HG03095 (cell line): ENCODE data around the gene AUTS2.

Experiments used
- ATAC-seq: cut with Tn5 transposase; IDR thresholded peaks from one replicate; pipeline ENCODE4 v1.9.1; 2021; ENCODE audit warnings: moderate library complexity; ENCODE audit not compliant: unreplicated experiment

AUTS2 gene

DNA sequence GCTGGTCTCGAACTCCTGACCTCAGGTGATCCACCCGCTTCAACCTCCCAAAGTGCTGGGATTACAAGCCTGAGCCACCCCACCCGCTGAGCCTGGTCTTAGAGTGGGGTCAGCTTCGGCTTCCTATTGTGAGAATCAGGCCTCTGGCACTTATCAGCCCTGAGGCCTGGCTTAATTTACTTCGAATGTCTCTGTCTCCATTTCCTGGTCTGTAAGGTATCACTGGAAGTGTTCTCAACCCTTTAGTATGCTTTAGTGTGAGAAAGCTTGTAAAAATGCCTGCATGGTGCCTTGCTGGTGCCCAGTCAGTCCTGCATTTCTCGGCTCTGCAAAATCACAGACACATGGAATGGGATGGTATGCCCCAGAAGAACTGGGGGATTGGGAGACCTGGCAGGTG, 862.3 kb downstream of the AUTS2 start:
- ATAC-seq = no peak

GRCh38 chr7:70463352-70463938, 865.2 kb downstream of the AUTS2 start:
- no peak for ATAC-seq

DNA sequence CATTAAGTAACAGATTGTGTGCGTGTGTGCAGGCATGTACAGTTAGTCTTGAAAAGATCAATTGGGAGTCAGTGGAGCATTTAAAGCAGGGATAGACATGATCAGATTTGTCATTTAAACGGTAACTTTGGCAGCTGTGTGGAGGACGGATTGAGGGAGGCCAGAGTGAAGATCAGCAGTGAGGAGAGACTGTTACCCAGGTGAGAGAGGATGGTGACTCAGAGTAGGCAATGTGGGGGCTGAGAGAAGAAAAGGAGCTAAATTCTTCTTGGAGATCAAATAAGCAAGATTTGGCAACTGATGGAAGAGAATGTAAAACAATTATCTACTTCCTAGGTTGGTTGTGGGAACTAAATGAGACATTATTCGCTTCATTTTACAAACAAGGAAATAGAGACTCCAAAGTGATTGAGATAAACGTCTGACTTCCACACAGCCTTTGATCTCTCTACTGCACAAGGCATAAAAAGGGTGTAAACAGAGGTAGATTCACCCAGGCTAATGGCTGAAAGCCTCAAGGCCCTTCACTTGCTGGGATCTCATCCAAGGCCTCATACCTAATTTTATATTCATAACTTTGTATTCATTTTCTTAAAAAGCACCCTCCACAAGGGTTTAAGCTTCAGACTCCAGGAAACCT, 868.6 kb downstream of the AUTS2 start:
- ATAC-seq = no peak

DNA sequence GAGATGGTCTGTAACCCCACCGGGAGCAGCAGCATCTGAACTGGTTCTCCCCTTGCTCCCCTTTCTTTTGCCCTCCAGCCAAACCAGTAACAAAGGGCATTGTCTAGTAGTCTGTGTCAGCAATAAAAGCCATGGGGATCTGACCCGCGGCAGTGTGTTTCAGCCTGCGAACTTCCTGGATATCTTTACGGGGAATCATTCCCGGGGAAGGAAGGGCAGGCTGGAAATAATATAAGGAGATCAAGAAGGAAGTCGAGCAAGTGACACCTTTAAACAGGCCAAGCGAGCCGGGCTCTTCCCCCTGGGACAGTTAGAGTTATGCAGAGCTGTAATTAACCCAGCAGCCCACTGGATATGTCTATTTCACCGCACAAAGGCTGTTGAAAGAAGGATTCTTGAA, 872.5 kb downstream of the AUTS2 start:
- ATAC-seq = no peak

- ATAC-seq = no peak
Observed at GRCh38 chr7:70472601-70473237, 874.4 kb downstream of the AUTS2 start.

GRCh38 chr7:70474639-70475234, 876.5 kb downstream of the AUTS2 start:
- no peak for ATAC-seq

DNA sequence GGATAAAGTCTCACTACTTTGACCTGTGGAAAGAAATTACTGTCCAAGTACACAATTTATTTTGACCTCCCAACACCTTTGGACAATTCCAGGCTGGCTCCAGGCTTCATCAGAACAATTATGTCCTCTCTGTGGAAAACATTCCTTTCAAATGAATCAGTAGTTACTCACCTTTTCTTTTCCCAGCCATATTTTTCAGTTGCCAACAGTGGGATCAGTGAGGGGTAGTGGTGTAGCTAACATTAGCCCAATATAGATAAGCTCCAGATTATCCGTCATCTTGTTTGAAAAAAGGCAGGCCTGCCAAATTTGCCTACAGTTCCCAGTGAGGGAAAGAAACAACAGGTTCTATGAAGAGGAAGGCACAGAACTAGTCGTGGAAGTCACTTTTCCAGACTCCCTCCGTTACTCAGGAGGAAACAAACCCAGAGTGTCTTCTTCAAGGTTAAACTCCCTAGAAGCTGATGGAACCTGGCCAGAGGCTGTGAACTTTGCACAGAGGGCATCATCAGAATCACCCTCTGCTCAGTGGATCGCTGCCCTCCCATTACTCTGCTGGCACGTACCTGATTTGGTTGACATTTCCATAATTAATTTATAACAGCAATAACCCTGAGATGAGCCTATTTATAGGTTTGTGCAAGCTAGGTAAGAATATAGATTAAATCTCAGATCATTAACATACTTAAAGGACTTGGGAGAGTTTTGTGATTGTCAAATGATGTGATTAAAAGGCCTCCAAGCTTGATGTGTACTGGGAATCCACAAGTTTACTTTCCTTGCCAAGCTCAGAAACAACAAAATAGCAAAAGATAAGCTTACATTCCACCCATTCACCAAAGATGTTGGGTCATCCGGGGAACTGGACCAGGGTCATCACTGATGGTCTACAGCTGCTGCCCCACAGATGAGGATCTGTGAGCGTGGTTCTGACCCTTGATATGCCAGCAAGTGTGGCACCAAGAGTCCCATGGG, 879.0 kb downstream of the AUTS2 start:
- no peak for ATAC-seq

DNA sequence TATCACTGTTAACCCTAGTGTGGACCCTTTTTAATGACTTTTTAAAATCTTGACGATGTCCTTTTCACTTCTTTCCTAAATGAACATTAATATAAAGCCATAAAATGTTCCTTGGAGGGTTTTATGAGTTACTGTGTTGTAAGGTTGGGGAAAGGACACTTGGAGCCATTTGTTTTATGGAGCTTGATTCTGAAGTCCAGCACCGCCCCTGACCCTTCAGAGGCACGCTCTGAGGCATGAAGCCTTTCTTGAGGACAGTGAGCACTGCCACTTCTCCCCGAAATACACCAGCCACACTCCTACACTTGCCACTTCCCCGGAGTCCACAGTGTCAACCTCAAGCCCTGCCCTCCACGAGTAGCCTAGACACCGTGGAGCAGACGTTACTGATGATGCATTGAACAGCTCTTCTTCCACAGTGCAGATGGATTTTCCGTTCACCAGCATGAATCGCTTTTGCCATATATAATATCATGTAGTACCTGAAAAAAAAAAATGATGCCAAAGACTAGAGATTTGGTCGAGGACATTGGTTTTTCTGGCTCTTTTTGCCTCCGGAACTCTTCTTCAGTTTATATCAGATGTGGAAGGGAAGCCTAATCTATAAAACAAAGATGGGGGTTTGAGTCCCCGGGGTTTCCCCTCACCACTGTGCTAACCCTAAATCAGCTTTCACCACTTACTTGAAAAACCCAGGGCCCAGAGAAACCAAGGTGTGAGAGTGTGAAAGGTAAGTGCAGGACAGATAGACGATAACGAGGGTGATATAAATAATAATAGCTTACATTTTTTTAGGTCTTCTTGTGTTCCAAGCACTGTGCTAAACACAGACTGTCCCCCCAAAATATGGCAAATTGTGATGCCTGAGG, 881.1 kb downstream of the AUTS2 start:
- ATAC-seq = no peak

DNA sequence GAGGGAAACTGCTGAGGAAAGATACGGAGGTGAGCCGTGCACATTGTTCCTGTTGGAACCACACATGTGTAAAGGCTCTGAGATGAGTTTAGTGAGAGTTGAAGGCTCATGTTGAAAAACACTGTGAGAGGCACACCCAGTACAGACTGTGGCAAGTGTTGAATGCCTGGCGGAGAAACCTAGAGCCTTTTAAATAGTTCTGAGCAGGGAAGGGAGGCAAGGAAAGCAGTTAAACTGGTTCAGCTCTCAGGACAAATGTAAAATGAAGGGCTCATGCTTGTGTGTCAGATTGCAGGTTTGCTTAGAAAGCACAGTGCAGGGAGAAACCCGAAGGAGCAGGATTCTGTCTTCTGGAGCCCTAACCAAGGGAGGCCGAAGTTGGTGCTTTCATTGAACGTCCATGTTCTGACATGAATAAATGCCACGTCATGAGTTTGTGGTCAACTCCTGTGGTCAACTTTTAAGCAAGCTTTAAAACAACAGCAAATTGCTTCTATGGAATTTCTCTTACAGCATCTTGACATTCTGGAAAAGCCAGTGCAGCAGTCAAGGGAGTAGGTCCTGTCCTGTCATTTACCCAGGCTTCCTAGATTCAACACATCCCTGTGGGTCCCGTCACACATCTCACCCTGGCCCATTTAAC, 882.8 kb downstream of the AUTS2 start:
- no peak for ATAC-seq

GRCh38 chr7:70481570-70482123, 883.4 kb downstream of the AUTS2 start:
- no peak for ATAC-seq

GRCh38 chr7:70484255-70484654, 886.0 kb downstream of the AUTS2 start:
- ATAC-seq = no peak

GRCh38 chr7:70486977-70487376, 888.7 kb downstream of the AUTS2 start:
- no peak for ATAC-seq

DNA sequence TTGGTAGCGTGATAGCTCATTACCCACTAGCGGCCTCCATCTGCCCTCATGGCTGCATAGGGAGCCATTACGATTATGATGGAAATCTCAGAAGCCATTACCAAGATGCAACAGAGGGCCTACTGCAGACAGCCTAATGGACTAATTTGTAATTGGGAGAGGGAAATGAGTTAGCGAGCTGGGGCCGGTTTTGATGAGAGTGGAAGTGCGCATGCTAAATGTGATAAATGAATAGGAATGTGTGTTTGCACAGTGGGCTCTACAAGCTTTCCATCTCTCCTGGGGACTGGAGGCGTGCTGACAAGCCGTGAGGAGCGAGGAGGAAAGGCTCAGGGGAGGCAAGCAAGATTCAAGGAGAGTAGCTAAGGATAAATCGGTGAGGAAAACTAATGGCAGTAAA, 889.2 kb downstream of the AUTS2 start:
- ATAC-seq = no peak

DNA sequence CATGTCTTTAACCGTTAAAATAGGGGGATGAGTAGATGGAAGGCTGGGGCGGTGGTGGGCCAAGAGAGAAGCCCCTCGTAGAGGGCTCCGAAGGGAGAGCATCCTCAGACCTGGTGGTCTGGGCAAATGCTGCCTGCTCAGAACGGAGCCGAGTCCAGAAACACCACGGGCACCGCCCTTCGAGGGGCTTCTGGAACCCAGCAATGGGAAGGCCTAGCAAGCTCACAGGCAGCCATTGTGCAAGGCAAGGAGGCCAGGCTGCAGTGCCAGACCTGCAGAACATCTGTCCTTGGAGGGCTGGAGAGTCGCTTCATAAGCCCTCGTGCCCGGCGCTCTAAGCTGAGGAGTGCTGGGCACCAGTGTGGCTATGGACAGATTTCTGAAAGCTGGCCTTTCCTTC, 889.6 kb downstream of the AUTS2 start:
- no peak for ATAC-seq

DNA sequence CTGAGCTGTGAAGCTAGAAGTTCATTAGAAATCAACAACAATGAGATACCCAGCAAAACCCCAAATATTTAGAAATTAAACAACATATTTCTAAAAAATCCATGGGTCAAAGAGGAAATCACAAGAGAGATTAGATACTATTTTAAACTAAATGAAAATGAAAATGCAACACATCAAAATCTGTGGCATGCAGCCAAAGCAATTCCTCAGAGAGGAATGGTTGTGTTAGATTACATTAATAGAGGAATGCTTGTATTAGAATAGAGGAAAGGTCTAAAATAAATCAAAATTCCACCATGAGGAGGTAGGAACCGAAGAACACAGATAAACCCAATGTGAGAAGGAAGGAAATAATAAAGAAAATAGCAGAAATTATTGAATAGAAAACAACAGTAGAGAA, 891.5 kb downstream of the AUTS2 start:
- ATAC-seq = no peak

GRCh38 chr7:70492625-70493024, 894.4 kb downstream of the AUTS2 start:
- ATAC-seq = no peak

DNA sequence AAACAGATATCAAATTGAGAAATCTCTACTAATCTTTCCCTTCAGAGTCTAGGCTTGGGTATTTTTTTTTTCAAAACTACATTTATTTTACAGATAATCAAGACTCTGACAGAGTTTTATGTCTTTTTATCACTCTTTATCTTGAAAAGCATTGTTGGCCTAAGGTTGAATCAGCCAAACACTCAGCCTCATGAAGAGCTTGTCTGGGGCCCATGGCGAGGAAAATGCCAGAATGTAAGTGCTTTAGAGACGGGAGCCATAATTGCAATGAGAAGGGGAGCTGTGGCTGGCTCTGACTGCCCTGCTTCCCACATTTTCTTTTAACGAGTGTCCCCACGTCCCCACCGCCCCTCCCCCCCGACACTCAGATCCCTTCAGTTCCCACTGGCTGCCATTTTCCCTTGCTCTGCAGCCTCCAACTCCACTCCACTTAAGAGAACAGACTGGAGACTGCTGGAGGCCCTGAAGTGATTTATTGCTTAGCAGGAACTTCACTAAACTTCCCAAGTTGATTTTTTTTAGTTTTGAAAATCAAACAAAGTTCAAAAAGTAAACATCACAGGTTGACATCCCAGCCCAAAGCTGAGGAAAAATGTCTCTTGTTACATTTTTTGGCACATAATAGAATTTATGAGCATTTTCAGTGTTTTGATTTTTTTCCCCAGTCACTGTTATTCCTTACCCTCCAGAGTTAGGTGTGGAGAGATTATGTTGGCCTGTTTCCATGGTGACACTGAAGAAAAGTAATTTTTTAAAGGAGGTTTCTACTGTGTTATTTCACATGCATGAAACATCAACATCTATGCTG, 896.2 kb downstream of the AUTS2 start:
- no peak for ATAC-seq

GRCh38 chr7:70495033-70495376, 896.7 kb downstream of the AUTS2 start:
- ATAC-seq = no peak

DNA sequence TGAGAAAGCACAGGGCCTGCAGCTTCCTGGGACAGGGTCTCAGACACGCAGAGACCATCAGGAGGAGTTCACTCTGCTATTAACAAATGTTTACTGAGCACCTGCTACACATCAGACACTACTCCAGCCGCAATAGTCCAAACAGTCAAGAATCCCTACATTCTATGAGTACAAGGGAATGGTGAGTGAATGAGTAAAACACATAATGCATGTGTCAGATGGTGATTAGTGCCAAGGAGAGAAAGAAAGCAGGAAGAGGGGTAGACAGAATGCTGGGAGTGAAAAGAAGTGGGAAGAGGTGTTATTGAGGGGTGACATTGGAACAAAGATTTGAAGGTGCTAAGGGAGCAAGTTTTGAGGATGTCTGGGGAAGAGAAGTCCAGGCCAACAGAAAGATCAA, 899.5 kb downstream of the AUTS2 start:
- no peak for ATAC-seq
